GM18499 (cell line): ENCODE results near the gene ACSBG1.

Experiments
- ATAC-seq: cut with Tn5 transposase; IDR thresholded peaks from one replicate; pipeline ENCODE4 v1.9.1; 2021; ENCODE audit warnings: moderate number of reproducible peaks; ENCODE audit not compliant: insufficient read depth, unreplicated experiment

The ACSBG1 gene, protein sequence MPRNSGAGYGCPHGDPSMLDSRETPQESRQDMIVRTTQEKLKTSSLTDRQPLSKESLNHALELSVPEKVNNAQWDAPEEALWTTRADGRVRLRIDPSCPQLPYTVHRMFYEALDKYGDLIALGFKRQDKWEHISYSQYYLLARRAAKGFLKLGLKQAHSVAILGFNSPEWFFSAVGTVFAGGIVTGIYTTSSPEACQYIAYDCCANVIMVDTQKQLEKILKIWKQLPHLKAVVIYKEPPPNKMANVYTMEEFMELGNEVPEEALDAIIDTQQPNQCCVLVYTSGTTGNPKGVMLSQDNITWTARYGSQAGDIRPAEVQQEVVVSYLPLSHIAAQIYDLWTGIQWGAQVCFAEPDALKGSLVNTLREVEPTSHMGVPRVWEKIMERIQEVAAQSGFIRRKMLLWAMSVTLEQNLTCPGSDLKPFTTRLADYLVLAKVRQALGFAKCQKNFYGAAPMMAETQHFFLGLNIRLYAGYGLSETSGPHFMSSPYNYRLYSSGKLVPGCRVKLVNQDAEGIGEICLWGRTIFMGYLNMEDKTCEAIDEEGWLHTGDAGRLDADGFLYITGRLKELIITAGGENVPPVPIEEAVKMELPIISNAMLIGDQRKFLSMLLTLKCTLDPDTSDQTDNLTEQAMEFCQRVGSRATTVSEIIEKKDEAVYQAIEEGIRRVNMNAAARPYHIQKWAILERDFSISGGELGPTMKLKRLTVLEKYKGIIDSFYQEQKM

DNA sequence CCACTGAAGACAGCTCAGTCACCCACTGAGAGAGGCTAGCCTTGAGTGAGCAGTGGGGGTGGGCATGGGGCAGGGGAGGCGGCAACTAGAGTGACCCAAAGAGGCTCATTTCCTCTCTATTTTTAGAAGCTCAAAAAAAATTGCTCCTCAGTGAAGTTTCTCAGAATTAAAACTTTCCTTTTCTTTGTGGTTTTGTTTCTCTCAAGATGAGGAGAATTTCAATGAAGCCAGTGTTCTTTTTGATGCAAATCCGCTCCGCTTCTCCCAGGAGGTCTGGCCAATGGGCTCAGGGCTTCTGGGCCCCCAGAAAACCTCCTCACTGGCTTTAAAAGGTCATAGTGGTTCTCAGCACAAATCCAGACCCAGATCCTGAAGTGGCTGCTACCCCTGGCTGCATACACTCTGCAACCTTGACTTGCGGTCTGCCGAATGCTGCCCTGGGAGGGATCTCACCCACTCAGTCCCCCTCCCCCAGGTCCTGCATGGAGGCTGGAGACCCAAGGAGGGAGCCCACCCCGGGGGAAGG, at the start of gene ACSBG1:
ACSBG1 (minus strand) TSS at position 51 of the 526 bp plus-strand sequence. CDS start 64 bp downstream, outside the sequence.
- no peak for ATAC-seq

DNA sequence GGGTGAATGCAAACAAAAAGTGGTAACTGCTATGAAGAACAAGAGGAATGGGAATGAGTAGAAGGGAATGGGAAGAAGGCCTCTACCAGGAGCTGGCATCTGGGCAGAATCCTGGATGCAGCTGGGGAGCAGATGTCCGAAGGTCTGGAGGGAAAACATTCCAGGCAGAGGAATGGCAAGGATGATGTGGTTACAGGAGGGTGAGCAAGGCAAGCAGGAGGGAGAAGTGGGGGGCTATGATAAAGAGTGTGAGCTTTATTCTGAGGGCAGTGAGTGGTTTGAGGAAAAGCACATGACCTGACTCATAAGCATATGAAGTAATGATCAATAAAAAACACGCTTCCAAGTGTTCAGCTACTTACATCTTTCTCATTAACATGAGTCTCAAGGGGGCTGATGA, 48.0 kb upstream of the ACSBG1 start:
- no peak for ATAC-seq

DNA sequence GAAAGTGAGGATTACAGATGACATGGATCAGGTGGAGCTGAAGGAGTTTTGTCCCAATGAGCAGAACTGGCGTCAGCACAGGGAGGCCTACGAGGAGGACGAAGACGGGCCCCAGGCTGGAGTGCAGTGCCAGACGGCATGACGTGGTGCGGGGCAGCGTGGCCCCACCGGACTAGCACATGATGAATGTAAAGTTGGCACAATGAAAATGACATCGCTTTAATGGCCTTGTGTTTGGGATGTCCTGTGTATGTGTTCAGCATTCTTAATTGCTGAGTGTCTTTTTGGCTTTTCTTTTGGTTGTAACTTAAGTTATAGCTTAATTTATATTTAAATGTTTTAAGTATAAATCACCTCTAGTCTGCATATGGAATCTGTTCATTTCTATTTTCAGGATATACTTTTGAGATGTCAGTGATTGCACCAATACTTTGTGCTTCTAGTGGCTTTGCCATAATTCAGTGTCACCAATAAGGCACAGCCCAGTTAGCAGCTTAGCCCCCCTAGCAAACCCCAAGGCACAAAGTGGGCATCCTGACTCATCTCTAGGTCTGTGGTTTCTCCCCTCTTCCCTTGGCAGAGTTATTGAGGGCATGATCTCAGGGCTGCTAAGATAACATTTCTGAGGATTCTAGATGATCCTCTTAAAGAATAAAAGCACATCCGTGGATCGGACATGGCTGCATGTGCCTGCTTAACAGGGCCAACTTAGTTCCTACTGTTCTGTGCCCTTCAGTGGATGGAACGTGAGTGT, 46.1 kb upstream of the ACSBG1 start:
- ATAC-seq = no peak

DNA sequence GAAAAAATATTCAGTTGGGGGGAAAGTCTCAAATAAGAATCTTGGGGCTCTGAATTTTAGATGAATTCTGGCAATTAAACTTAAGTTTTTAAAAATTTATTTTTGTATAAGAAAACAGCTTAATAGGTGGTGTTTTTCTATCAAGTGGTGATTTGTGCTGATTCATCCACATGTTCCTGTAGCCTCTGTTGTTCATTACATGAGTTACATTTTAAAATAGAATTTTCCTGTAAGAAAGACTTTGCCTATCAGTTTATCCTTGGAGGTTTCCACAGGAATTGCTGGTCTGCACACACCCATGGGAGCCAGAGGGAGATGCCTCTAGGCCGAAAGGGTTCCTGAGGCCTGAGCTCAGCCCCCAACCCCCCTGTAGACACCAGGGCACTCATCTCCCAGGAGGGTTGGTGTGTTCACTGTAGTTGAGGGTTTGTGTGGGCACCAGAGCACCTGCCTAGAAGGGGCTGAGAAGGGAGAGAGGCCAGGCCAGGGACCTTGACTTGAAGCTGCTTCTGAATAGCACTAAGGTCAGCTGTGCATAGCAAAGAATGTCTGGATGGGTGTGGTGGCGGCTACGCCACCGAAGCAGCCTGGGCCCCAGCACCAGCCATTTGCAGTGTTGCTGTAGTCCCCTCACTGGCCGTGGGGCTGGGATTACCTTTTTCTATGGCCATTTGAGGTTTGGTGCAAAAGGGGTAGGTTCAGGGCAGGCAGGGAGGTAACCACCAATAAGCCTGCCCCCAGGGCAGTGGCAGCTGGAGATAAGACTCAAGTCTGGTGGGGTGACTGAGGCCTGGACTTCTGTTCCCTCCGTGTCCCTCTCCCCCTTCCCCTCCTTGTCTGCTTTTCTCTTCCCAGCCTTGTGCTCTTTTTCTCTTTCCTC, 41.9 kb upstream of the ACSBG1 start:
- no peak for ATAC-seq

DNA sequence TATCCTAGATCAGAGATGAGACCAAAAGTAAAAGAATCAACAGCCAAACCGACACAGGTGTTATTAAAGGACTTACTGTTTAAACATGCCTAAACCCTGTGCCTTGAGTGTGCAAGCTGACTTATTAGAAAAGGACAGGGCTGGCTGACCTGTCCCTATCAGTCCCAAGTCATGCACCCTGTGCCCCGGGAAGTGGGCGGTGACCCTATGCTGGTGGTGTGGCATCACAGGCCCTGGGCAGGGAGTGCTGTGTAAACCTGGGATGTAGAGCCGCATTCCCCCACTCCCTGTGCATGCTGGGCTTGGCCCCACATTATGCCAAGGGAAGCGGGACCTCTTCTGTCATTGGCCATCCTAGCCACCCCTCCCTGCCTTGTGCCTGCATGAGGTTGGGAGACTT, 40.6 kb upstream of the ACSBG1 start:
- no peak for ATAC-seq

DNA sequence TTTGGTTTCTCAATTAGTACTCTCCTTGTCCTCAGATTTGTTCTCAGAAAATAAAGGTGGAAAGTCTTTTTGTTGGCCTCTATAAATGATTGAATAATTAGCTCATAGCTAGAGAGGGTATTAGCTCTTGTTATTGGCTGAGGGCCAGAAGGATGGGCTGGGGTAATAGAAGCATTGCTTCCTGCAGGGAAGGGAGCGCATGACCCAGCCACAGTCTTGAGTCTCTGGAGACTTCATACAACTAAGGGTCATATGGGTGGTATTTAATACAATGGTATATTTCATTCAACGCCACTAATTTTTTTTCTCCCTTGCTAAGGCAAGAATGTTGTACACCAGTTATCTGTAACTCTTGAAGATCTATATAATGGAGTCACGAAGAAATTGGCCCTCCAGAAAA, 38.4 kb upstream of the ACSBG1 start:
- ATAC-seq = no peak

DNA sequence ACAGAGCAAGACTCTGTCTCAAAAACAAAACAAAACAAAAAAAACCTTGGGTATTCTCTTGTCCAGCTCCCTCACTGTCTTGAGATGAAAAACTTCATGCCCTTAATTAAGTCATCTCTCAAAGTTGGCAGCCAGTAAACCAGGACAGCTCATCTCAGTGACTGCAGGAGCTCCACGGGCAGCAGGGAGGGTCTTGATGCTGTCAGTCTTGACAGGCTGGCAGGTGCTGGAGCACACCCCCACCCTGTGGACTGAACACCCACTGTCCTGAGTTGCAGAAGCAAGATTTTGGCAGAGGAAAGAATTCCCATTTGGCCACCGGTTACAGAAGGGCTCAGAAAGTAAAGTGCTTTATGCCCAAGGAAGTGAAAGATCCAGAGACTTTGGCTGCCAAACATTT, 38.0 kb upstream of the ACSBG1 start:
- no peak for ATAC-seq

DNA sequence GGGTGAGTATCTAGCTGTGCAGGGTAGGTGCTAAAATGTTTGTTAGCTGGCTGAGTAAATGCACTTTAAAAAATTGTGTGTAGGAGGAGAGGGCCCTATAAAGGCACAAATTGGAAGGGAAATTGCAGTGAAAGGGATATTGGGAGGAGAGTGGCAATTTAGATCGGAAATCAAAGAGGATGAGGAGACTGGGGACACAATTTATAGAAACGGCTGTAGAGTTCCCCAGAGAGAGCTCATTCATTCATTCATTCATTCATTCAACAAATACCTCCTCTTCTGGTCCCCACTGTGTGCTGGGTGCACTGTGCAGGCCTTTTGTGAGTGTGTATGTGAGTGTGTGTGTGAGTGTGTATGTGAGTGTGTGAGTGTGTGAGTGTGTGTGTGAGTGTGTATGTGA, 32.4 kb upstream of the ACSBG1 start:
- ATAC-seq = no peak

DNA sequence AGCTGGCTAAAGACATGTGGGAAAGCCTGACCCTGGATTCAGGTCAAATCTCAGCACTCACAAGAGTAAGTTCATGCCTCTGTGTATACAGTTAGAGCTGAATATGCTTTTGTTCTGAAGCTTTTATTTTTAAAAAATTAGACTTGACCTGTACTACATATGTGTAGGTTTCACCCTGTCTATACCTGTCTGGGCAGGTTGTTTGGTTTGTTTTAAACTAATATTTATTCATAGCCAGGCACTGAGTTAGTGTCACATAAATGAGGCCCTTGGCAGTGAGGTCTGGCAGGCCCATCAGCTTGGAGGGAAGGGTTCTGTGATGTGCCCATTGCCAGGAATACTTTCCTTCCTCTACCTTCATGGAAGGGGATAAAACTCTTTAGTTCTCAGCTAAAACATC, 31.9 kb upstream of the ACSBG1 start:
- no peak for ATAC-seq

DNA sequence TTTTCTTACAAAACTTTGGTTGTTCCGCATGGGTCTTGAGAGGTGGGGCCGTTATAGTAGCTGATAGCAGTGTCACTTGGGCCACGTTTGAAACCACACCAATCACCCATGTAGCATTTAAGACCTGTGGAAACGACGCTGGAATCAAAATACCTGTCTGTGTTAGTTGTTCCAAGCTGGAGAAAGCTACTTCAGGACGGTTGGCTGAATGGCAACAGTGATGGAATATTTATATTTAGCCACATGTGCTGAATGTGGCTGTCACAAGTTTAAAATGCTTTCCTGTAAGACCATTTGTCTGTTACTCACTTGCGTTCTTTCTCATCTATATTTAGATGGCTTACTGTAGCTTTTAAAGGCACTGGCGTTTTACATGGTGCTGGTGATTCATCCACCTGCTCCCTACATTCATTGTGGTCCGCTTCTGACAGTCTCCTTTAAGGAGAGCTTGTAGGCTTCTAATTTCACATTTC, 31.4 kb upstream of the ACSBG1 start:
- no peak for ATAC-seq

DNA sequence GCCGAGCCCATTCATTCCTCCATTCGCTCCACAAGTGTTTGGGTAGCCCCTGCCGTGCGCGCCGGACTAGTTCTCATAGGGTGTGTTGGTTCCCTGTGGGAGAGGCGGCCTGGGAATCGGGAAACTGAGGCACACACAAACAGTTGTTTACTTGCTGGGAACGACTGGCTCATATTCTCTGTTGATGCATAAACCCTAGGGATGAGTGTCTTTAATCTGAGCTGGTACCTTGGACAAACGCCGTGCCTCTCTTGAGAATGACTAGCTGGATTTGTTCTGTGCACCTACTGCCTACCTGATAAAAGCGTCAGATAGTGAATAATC, 30.7 kb upstream of the ACSBG1 start:
- no peak for ATAC-seq

DNA sequence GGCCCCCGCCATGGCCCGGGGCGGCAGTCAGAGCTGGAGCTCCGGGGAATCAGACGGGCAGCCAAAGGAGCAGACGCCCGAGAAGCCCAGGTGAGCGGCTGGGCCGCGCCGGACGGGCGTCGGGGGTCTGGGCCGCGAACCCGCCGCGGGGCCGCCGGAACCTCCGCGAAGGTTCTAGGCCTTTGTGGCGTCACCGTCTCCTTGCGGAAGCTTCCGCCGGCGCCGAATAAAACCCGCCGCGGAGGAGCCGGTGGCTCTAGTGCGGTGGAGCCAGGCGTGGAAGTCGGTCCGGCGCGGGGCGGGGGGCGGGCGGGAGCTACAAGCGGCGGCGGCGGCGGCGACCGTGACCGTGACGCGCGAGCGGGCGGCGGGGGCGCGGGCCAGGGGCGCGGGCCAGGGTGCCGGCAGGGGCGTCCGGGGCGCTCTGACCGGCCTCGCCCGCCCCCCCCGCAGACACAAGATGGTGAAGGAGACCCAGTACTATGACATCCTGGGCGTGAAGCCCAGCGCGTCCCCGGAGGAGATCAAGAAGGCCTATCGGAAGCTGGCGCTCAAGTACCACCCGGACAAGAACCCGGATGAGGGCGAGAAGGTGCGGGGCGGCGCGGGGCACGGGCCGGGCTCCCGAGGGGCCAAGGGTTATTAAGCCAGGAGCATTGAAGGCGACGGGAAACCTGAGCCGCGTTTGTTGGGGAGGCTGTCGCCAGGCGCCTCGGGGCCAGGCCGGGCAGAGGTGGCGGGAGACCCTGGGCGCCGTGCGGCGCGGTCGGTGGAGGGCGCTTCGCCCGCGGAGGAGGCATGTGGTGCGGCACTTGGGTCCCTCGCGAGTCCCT, 30.2 kb upstream of the ACSBG1 start, which contains the start of gene DNAJA4:
DNAJA4 (plus strand) TSS at position 259 of the 833 bp plus-strand sequence; CDS start at position 461, 202 bp downstream.
- ATAC-seq = no peak

DNA sequence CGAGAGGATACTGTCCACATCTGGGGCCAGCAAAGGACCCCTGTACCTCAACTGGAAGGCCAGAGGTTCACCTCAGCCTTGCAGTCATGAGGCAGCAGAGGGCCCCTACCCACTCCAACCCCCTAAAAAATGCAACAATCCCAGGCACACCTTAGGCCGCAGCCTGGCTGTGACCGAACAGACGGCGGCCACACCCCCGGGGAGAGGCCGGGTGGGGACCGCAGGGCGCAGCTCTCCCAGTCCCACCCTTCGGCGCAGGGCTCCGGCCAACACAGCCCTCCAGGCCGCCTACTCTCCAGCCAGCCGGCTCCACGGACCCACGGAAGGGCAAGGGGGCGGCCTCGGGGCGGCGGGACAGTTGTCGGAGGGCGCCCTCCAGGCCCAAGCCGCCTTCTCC, 29.5 kb upstream of the ACSBG1 start:
- no peak for ATAC-seq

DNA sequence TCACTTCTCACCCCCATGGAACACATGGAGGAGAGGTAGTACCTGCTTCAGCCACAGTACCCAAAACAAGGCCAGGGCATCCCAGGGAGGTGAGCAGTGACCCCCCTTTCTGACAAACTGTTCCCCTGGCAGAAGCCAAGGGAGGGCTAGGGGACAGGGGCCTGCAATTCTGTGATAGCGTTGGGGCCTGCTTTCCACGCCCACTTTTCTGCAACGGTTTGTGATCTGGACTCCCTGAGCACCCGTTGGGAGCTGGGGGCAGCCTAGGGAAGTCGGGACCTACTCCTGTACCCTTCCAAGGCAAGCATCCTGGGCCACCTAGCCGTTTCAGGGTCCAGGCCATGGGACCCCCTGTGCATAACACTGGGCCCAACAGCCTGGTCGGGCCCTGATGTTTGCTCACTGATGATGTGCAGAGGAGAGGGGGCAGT, 29.0 kb upstream of the ACSBG1 start:
- no peak for ATAC-seq

DNA sequence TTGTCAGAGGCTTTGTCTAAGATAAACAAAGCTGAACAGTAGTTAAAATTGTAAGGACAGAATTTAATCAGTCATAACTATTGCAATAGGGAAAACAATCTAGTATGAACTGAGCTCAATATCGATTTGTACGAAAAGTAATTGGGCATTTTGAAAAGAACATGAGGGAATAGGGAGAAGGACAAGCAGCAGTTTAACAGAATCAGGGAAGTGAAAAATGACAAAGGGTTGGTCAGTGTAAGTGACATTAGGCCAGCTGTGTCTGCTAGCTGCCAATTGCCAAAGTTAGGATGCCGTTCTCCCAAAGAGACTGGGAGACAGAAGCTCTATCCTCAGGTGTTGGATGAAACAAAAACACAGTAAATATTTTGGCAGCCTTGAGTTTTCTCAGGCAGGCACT, 26.7 kb upstream of the ACSBG1 start:
- ATAC-seq = no peak

DNA sequence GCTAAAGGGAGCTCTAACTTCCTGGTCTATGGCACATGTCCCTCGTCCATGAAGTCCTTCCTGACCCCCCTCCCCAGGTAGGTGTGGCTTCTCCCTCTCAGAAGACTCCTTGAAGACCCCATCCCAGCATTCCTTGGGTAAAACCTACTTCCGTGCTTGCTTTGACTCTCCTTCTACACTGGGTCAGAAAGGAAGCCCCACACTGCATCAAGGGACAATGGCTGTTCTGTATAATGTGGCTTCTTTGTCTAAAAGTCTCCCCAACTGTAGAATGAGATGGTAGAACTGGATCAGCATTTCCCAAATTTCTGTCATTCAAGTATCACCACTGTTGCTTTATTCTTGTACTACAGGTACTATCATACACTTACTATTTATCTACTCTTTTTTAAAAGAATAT, 26.1 kb upstream of the ACSBG1 start:
- no peak for ATAC-seq

DNA sequence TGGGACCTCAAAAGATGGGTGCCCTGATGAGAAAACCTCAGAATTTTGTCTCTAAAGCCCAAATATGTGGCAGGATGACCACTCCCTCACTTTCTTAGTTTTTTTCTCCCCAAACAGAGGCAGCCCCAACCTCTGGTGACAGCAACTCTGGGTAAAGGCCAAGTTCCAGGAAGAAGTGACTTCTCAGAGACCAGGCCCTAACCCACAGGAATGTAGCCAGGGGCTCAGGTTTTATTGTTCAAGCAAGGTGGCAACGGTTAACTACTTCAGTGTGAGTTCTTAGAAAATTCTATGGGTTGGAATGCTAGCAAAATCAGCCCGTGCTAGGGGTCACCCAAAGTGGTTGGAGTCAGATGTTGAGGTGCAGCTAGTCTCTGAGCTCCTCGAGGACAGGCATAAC, 24.9 kb upstream of the ACSBG1 start:
- ATAC-seq = no peak

DNA sequence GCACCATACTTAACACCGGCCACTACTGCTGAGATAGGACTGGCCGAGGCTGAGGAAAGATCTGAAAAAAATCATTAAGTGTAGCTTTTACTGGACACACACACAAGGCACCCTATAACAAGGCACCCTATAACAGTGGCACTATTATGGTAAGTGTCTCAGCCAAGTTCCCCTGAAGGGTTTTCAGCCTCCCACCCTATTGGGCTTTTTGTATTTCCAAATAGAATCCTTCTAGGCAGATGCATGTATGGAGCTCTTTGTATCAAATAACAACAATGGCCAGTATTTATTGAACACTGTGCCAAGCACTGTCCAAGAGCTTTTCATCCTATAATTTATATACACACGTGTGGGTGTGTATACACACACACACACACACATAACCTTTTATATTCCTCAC, 23.3 kb upstream of the ACSBG1 start:
- no peak for ATAC-seq

DNA sequence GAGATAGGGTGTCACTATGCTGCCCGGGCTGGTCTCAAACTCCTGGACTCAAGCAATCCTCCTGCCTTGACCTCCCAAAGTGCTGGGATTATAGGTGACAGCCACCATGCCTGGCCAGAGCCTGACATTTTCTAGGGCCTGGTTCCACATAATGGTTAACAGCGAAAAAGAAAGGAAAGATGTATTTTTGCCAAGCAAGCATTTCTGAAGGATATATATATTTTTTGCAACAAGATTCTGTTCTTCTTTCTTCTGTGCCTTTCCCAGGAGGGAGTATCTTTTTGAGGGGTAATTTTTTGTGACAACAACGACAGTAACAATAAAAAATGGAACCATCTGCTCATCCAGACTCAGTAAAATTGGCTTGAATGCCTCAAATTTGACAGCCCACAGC, 21.7 kb upstream of the ACSBG1 start:
- no peak for ATAC-seq
